ENCODE measurements around the gene TTC17.
"Not testable (repeated sequence)": the region's sequence is repeated elsewhere in the genome, so short reads cannot be mapped to it uniquely, and the experiment has no call there.

The TTC17 gene

GRCh38 chr11:43393765-43394355 is 35.1 kb downstream of the TTC17 start:
- DNase-seq: no peak

DNA sequence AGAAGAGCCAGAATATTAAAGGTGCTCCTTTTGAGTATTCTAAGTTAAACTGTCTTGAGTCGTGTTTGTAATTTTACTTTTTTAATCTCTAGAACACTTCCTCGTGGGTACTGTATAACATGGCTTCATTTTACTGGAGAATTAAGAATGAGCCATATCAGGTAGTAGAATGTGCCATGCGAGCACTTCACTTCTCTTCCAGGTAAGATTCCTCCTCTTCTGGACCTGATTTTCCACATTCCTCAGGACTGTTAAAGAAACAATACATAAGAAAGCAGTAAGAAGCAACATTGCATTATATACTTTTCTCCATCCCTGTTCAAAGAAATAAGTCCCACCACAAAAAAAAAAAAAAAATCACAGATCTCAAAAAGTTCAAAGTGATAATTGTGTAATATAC is 37.9 kb downstream of the TTC17 start:
- no peak for DNase-seq

DNA sequence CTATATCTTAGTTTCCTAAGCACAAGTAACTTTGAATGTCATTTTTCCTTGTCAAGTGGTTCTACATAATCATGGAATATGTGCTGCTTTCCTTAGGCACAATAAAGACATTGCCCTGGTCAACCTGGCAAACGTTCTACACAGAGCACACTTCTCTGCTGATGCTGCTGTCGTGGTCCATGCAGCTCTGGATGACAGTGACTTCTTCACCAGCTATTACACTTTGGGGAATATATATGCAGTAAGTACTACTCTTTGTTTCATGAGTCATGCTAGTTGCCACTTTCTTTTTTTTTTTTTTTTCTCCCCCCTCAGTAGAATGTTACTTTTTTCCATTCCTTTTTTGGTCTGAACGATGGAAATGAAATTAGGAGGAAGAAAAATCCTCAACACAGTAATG is 38.5 kb downstream of the TTC17 start:
- DNase-seq: no peak

GRCh38 chr11:43399983-43400630 is 41.4 kb downstream of the TTC17 start:
- DNase-seq: no peak

GRCh38 chr11:43401252-43401651 is 42.5 kb downstream of the TTC17 start:
- DNase-seq: no peak

- DNase-seq: not testable (repeated sequence)
Observed at GRCh38 chr11:43401811-43402210, 43.1 kb downstream of the TTC17 start.

DNA sequence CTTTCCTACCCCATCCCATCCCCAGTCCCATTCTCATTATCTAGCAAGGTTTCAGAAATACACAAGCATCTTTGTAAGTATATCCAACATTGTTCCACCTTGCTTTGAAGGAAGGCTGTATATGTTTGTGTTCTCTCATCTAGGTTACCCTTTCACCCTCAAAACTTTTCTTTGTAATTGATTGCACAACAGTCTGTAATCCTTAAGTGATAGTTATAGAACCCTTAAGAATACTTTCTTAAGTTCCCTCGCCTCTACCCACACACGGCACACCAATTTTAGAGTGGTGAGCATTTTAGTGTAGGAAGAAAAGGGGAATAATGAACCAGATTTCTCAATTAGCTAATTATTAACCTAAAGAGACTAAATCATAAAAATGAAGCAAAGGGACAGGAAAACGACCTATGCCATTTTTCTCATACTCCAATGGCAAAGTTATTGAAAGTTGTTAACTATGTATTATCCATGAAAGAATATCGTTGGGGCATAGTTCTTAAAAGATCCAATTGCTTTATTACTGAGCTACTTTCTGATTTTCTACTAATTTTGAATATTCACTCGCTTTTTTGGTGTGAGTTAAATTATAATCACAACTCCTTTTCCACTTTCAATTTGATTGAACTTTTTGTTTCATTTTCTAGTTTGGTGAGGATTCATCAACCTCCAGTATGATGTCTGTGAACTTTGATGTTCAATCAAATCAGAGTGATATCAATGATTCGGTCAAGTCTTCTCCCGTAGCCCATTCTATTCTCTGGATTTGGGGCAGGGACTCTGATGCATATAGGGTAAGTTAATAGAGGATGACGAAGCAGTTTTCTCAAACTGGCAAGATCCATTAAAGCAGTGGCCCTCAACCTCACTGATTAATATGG is 44.9 kb downstream of the TTC17 start:
- DNase-seq: no peak

DNA sequence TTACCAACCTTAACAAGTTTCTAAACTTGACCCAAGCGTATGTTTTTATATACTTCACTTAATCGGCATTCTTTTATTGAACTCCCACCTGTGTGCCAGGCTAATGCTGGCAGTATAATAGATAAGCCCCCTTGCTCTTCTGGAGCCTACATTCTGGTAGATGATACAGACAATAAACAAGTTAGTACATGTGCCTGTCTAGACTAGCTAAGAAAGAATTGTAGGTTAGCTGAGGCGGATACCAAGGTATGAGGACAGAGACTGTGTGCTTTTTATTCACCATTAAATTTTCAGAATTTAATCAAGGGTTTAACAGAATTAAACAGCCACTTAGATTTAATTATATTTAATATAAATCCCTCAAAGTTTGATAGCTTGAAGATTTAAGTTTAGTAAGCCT is 45.7 kb downstream of the TTC17 start:
- DNase-seq: no peak

DNA sequence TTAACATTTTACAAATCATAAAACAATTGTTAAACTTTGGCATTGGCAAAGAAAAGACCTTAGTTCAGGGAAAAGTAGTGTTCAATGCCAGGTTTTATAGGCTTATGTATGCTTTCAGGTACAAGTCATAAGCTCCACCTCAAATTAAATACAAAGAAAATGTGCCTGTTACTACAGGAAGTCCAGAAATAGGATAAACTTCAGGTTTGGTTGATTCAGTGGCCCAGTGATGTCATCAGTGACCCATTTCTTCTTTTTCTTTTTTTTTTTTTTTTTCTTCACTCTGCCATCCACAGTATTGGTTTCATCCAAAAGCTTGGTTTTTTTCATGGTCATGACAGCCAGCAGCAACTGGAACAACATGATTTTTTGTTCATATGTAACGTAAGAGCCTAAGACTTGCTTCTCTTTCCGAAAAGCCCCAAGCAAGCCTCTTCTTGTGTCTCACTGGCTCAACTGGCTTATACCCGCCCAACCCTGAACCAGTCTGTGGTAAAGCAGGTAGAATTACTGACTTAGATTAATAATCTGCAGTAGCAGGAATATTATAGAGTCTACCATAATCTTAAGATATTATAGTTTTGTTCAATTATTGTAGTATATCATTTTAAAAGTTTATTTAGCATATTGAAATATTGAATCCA is 46.2 kb downstream of the TTC17 start:
- DNase-seq: no peak

DNA sequence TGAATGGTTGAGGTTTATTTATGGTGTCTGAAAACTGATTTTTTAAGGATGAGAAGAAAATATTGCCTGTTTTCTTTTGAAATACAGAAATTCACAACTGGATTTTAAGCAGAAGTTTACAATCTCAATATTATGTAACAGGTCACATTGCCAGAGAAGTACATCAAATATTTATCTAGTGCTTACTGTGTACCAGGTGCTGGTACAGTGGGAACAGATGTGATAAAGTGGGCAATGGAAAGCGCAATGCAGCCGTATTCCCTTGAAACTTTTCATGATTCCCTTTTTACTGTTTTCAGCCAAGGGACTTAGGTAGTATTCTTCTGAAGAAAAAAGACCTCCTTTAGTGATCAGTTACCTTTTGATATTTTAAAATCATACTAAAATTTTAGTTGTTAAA is 49.6 kb downstream of the TTC17 start:
- no peak for DNase-seq

- DNase-seq: no peak
Observed at GRCh38 chr11:43410394-43410793, 51.7 kb downstream of the TTC17 start.

GRCh38 chr11:43418197-43418596 is 59.5 kb downstream of the TTC17 start:
- DNase-seq: no peak

GRCh38 chr11:43419460-43419859 is 60.7 kb downstream of the TTC17 start:
- peak; percentile 37 for DNase-seq

GRCh38 chr11:43427971-43428370 is 69.3 kb downstream of the TTC17 start:
- DNase-seq: no peak

GRCh38 chr11:43430916-43431315 is 72.2 kb downstream of the TTC17 start:
- not testable (repeated sequence) for DNase-seq

GRCh38 chr11:43434893-43435292 is 76.2 kb downstream of the TTC17 start:
- DNase-seq: no peak

GRCh38 chr11:43440486-43440885 is 81.8 kb downstream of the TTC17 start:
- DNase-seq: no peak

DNA sequence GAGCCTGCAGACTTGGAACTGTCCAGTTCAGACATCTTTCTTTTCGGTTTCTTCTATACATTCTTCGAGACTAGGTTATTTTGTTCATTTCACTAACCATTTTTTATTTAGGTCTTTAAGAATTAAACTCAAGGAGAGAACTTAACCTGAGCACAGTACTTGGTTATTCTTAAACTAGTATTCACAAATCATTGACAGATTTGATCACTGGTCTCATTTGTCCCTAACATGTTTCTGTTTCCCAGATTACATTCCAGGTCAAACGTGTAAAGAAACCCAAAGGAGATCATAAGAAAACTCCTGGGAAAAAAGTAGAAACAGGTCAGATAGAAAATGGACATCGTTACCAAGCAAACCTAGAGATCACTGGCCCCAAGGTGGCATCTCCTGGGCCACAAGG is 85.1 kb downstream of the TTC17 start:
- no peak for DNase-seq

DNA sequence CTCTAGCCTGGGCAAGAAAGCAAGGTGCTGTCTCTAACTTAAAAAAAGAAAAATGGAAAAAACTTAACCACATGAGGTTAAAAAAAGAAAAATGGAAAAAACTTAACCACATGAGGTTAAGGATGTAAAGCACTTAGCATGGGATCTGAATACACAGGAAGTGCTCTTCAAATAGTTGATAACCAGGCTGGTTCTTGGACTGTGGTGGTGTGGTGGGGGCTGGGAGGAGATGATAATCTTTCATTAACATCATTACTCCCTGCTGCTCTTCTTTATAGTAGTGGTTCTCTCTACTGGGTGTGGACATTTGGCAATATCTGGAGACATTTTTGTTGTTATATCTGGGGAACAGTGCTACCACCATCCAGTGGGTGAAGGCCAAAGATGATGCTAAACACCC is 88.4 kb downstream of the TTC17 start:
- no peak for DNase-seq

GRCh38 chr11:43458486-43458885 is 99.8 kb downstream of the TTC17 start:
- no peak for DNase-seq

- no peak for DNase-seq
Observed at GRCh38 chr11:43459246-43459645, 100.5 kb downstream of the TTC17 start.

- no peak for DNase-seq
Observed at GRCh38 chr11:43462359-43462758, 103.6 kb downstream of the TTC17 start.

- no peak for DNase-seq
Observed at GRCh38 chr11:43467958-43468357, 109.2 kb downstream of the TTC17 start.

- DNase-seq: not testable (repeated sequence)
Observed at GRCh38 chr11:43477491-43477890, 118.8 kb downstream of the TTC17 start.
